HG03025 (cell line): ENCODE measurements around the gene NR4A2.
A peak's percentile ranks its signal among the peaks of the same experiment; 100 is the strongest.

Source experiments
- ATAC-seq: cut with Tn5 transposase; IDR thresholded peaks from one replicate; pipeline ENCODE4 v1.9.1; 2021; ENCODE audit warnings: mild to moderate bottlenecking, moderate library complexity; ENCODE audit not compliant: unreplicated experiment, low FRiP score

NR4A2 gene

GRCh38 chr2:156340804-156341451, 8.4 kb upstream of the NR4A2 start:
- no peak for ATAC-seq

DNA sequence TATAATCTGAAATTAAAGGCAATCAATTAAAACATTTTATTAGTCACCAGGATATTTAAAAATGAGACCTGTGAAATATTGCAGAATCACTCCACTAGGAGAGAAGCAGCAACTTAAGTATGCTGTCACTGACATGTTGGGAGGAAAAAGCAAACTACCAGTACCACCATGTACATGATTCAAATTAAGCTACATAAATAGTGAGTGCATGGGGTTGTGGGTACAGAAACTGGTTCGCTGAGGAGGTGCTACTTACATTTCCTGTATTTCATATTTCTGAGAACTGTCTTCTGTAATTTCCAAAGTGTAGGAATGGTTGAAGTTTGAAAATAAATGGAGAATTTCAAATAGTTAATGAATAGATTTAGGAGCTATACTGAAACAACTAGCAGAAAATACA, 7.9 kb upstream of the NR4A2 start:
- no peak for ATAC-seq

DNA sequence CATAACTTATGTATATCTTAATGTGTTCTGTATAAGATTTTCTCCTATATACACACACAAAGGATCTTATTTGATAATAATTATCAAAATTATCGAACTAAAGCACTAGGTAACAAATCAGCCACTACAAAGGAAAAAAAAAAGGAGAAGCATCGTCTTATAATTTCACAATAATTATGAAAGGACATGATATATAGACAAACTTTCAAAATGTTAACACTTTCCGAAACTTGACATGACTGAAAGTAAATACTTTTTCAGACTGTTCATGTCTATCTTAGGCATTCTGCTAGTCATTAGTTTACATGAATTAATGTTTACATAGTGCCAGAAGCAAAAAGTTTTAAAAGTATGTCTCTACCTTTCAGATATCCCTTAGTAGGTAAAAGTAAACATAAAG, 7.3 kb upstream of the NR4A2 start:
- no peak for ATAC-seq

- ATAC-seq: no peak
Observed at GRCh38 chr2:156339110-156339847, 6.8 kb upstream of the NR4A2 start.

DNA sequence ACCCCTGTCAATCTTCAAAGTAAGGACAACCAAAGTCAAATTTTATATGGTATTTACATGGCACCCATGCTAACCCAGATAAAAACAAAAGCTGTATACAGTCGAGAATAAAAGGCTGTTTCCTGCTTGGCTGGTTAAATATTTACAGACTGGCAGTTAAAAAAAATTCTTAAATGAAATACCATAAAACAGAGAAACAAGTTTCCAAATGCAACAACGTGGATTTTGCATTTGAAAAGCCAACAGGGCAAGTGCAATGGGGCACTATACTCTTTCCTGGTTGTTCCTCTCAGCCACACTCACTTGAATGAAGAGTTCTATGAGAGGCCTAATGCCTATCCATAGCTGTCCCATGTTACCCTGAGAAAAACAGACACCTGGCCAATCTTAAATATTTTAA, 6.1 kb upstream of the NR4A2 start:
- ATAC-seq: no peak

DNA sequence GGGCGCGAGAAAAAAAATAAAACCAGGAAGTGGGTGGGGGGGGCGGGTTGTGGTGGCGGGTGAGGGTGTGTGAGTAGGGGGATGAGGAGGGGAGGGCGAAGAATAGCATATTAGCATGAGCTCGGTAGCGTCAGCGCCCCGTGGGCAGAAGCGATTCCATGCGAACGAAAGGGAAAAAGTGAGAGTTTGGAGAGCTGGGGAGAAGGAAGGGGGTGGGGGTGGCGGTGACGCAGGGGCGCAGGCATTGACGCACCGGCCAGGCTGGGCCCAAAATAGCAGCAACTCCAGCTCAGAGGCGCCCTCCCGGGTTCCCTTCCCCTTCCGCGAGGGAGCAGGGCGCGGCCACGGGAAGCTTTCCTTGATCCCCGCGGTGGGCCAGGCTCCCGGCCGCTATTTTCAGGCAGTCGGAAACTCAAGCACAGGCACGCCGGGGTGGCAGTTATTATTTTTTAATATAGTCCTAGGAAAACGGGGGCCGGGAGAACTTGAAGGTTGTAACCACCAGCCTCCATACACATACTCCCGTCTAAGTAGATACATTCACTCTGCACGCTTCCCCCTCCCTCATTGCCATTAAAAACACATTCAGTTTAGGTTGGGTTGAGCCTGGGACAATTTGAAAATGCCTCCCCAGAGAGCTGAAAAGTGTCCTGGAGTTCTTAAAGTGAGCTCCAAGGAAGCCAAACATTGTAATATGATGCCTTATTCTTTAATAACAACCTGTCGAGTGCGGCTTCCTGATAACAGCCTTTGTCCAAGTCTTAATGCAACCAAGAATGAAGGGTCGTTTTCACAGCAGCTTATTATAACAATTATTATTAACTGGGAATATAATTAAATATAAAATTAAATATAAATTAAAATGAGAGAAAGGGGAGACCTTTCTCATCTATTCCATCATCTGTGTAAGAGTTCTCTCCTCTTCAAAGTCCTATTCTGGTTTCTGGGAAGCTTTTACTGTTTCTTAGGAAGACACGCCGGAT, 2.3 kb upstream of the NR4A2 start:
- peak; percentile 16 for ATAC-seq

DNA sequence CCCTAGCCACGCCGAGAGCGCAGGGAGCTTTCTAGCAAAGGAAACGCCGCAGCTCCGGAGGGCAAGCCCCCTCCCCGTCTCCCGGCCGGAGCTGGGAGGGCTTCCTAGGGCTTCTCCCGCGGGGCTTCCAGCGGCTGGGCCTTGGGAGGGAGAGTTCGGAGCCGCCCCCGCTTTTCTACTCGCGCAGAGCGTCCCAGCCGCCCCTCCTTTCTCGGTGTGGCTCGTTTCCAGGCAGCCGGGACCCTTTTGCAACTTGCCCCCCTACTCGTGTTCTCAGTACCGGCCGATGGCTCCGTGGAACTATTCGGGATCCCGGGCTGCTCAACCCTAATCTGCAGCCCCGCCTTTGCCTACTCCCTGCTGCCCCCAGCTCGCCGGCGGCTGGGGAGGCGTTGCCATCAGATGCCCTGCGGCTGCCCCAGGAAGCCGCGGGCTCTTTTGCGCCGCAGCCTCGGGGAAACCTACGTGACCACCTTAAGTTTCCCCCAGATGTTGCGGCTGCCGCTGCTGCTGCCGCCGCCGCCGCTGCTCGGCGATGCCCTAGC, 1.5 kb upstream of the NR4A2 start:
- peak; percentile 26 for ATAC-seq

- peak; percentile 24 for ATAC-seq
Observed at GRCh38 chr2:156333274-156333950, 891 bp upstream of the NR4A2 start.

DNA sequence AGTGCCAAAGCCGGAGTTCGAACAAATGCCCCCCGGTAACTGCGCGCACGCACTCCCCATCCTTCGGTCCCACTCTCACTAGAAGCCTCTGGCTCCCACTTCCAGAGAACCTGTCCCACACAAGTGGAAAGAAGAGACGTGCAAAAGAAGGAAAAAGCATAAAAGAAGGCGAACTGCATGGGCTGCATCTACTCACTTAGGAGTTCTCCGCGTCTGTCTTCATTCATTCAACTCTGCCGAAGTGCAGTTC, 312 bp downstream of the NR4A2 start:
- peak; percentile 7 for ATAC-seq

GRCh38 chr2:156331572-156332283, 793 bp downstream of the NR4A2 start:
- no peak for ATAC-seq

- no peak for ATAC-seq
Observed at GRCh38 chr2:156329927-156330726, 2.4 kb downstream of the NR4A2 start.

GRCh38 chr2:156329031-156329926, 3.2 kb downstream of the NR4A2 start:
- ATAC-seq: no peak

GRCh38 chr2:156327835-156328695, 4.5 kb downstream of the NR4A2 start:
- no peak for ATAC-seq

DNA sequence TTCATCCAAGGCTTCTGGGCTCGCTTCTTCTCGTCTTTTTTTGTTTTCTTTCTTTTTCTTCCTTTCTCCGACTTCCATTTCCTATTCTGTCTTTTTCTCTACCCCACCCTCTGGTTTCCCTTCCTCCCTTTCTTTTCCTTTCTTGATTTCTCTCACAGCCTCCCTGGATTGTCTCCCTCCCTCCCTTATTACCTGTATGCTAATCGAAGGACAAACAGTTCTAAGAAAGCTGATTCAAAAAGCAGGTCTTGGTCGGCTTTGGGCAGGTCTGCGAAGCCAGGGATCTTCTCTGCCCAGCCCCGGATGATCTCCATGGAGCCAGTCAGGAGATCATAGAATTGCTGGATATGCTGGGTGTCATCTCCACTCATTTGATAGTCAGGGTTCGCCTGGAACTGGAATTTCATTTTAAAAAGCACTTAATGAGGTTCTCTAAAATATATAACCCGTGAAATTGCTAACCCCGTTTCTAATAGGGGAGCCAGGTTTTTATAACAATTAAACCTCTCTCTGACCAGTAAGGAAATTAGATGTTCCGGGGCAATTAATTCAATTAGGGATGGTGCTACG, 5.9 kb downstream of the NR4A2 start:
- no peak for ATAC-seq

DNA sequence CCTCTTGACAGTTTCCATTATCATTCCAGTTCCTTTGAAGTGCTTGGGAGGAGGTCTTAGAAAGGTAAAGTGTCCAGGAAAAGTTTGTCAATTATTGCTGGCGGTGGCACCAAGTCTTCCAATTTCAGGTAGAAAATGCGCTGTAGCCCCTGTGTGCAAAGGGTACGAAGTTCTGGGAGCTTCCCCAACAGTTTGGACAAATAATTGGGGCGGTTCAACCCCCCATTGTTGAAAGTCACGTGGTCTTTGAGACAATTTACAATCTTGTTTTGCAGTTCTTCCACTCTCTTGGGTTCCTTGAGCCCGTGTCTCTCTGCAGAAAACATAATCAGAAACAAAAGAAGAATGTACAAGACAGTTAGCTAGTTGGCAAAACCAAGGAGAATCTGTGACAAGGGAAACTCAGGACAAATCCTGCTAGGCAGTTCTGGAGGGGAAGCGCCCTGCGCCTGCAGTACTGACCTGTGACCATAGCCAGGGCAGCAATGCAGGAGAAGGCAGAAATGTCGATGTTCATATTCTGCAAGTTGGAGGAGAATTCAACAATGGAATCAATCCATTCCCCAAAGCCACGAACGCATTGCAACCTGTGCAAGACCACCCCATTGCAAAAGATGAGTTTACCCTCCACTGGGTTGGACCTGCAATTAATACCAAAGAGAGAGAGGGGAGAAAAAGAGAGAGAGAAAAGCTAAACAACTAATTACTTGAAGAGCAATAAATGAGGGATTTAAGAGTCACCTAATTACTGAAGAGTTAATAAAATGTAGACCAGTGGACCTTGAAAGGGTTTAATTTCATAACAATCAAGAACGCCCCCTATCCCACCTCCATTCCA, 6.6 kb downstream of the NR4A2 start:
- ATAC-seq: no peak

- no peak for ATAC-seq
Observed at GRCh38 chr2:156323754-156324153, 8.8 kb downstream of the NR4A2 start.
